Pancreas (tissue), 10 donors: ENCODE measurements around the gene CAPZB. TPM values are rescaled to one million over a fixed set of nuclear protein-coding genes. Genes with fewer than 3 reads are reported as not detected.

Experiments
- ATAC-seq, 4 donors: fragments of 200-7000 bp; cut with Tn5 transposase; one replicate each; pipeline versions ENCODE4 v1.8.0 to v1.9.1; 2020; ENCODE audit warnings: mild to moderate bottlenecking in 4 of 4, moderate library complexity in 4 of 4
- DNase-seq, 6 donors: peaks; one replicate each; pipeline ENCODE4 v3.0.0-alpha.2; 2020
- FAIRE-seq: peaks from 2 replicates; lab custom pipeline; 2012; peaks lifted over from hg19 to GRCh38; lab: Jason Lieb, UNC
- H3K27ac ChIP-seq, 4 donors: fragments of 200-600 bp; sonication (generic); 1 replicate in 3 of 4; 2 replicates in 1 of 4; pipeline versions ENCODE4 v1.5.0 to v1.8.0; 2020
- H3K27me3 ChIP-seq, 4 donors: fragments of 200-600 bp; one replicate each; pipeline ENCODE4 v1.8.0; 2021
- H3K36me3 ChIP-seq, 3 donors: fragments of 200-600 bp; sonication (generic) in 1 of 3; one replicate each; pipeline versions ENCODE4 v1.5.0 to v1.8.0; 2020 to 2021
- H3K4me1 ChIP-seq, 3 donors: fragments of 200-600 bp; one replicate each; pipeline ENCODE4 v1.8.0; 2021
- H3K4me3 ChIP-seq, 4 donors: fragments of 200-600 bp; sonication (generic) in 2 of 4; one replicate each; pipeline versions ENCODE4 v1.5.0 to v1.8.0; 2020 to 2021
- H3K9me3 ChIP-seq, 4 donors: fragments of 200-600 bp; one replicate each; pipeline ENCODE4 v1.8.0; 2021
- CTCF ChIP-seq, 4 donors: fragments of 200-600 bp; sonication (generic) in 3 of 4; IDR thresholded peaks; one replicate each; pipeline versions ENCODE4 v1.5.0 to v1.8.0; 2021; ENCODE audit warnings: antibody characterized with exemption in 4 of 4
- WGBS, 2 donors: extraction: QIAGEN DNeasy Blood & Tissue Kit; methylation state at CpG; one replicate each; pipeline ENCODE4 v1.1.7; 2013; 5-methylcytosine and 5-hydroxymethylcytosine counted together
- intact Hi-C, 3 donors: fragments of 100-400 bp; cut with DNase I; formaldehyde crosslinking; loops; one replicate each; pipeline versions ENCODE4 v1.11.1 to v1.14.2; 2022
- polyA plus RNA-seq, 2 donors: library from polyadenylated mRNA; stranded (reverse); fragments of 200-250 nt; gene quantifications; one replicate each; pipeline ENCODE4 v1.2.3, GENCODE V29; 2013
- total RNA-seq, 6 donors: library from RNA; stranded (reverse); fragmentation: NEBNext Ultra II Directional in 4 of 6; extraction: Animal tissue kit (Norgen Biotek cat#: 25700) in 4 of 6; gene quantifications; one replicate each; pipeline versions ENCODE4 v1.2.1 to v1.2.4, GENCODE V29; 2021 to 2023
- donor health status: healthy with polysubstance abuse.
- donor health status: DM: no; HTN: no; CAD: no; lungs with moderate emphysema.
- donor health status: DM: no; HTN: no; CAD: no.
- donor health status: control.
- donor health status: control.
- donor health status: Bipolar disorder and iron deficiency.
- donor health status: DM: yes; HTN: yes; CAD: no.
- donor health status: DM: no; HTN: no; CAD: no.
- donor health status: DM: no; HTN: no; CAD: no.
- donor health status: DM: yes; HTN: yes; CAD: no.

The CAPZB gene
- total and polyA plus RNA-seq, 8 donors, result 43.2 to 124 (median 74.9) TPM

GRCh38 chr1:19310720-19311502 is 174.4 kb downstream of the CAPZB start:
- H3K4me1 ChIP-seq, result peaks cover 0 to 13% (median 7%) of the 10 kb centered on the region in 3 donors
- H3K27ac ChIP-seq, result peak overlapping the region in 1 of 4 donors; percentile 67
- DNase-seq, result no peak
- no peaks in the 10 kb centered on the region for H3K27me3 ChIP-seq
- WGBS, 2 donors, result 37 to 41% methylated on average over 12 to 13 of the region's 13 CpGs
- intact Hi-C loops, result no loop called here
- peak overlapping the region; percentile 81 to 96 (median 92) for H3K4me3 ChIP-seq
- peak in 3 of 4 donors; percentile 11 to 12 (median 12) for ATAC-seq
- TF ChIP-seq CTCF (IDR thresholded peaks at IDR 0.05), result no peak
- H3K9me3 ChIP-seq, result no peaks in the 10 kb centered on the region
- no peak for FAIRE-seq
- H3K36me3 ChIP-seq, result peaks cover 0 to 12% (median 4%) of the 10 kb centered on the region in 3 donors

- FAIRE-seq, result no peak
- ATAC-seq, result no peak
- WGBS, 2 donors, result 89% methylated on average over 7 of the region's 7 CpGs
These were observed 175.3 kb downstream of the CAPZB start for GRCh38 chr1:19310061-19310460.

GRCh38 chr1:19309123-19309813 is 176.1 kb downstream of the CAPZB start:
- no peak for ATAC-seq
- Histone ChIP-seq H3K27me3 (no peaks in the 10 kb centered on the region), H3K27ac (no peak overlapping the region), H3K4me1 (peaks cover 0 to 13% (median 7%) of the 10 kb centered on the region in 3 donors), H3K4me3 (no peak overlapping the region), H3K36me3 (peaks cover 0 to 28% (median 10%) of the 10 kb centered on the region in 3 donors), H3K9me3 (no peaks in the 10 kb centered on the region)
- no peak for FAIRE-seq
- intact Hi-C loops, result no loop called here
- no peak for TF ChIP-seq CTCF (IDR thresholded peaks at IDR 0.05)
- 93 to 94% methylated on average over 6 of the region's 6 CpGs for WGBS, 2 donors
- DNase-seq, result no peak

More at GRCh38 chr1:19310061-19310460, 175.3 kb downstream of the CAPZB start:
- Histone ChIP-seq H3K9me3 (no peaks in the 10 kb centered on the region), H3K4me1 (peaks cover 0 to 13% (median 7%) of the 10 kb centered on the region in 3 donors), H3K27ac (no peak overlapping the region), H3K4me3 (no peak overlapping the region), H3K36me3 (peaks cover 0 to 20% (median 5%) of the 10 kb centered on the region in 3 donors), H3K27me3 (no peaks in the 10 kb centered on the region)
- intact Hi-C loops, result no loop called here
- TF ChIP-seq CTCF (IDR thresholded peaks at IDR 0.05), result no peak
- no peak for DNase-seq

GRCh38 chr1:19308509-19308907 is 176.8 kb downstream of the CAPZB start:
- Histone ChIP-seq H3K27me3 (no peaks in the 10 kb centered on the region), H3K36me3 (peaks cover 0 to 36% (median 10%) of the 10 kb centered on the region in 3 donors), H3K4me1 (peaks cover 0 to 11% (median 7%) of the 10 kb centered on the region in 3 donors), H3K9me3 (no peaks in the 10 kb centered on the region), H3K27ac (no peak overlapping the region), H3K4me3 (no peak overlapping the region)
- ATAC-seq (no peak), DNase-seq (no peak), FAIRE-seq (no peak)
- intact Hi-C loops, result no loop called here
- no peak for TF ChIP-seq CTCF (IDR thresholded peaks at IDR 0.05)
- WGBS, 2 donors, result 93 to 94% methylated on average over 3 of the region's 3 CpGs
